Activated CD4-positive, alpha-beta T cell treated with anti-CD3 and anti-CD28 coated beads, Interleukin-2, amount 50 U/mL, for 24 hours (primary cell): ENCODE data around the gene KLC1.
"Not testable (repeated sequence)": the region's sequence is repeated elsewhere in the genome, so short reads cannot be mapped to it uniquely, and the experiment has no call there.

Experiments used
- DNase-seq, 2 donors: peaks; one replicate each; pipeline ENCODE4 v3.0.0-alpha.2; 2020; ENCODE audit warnings: low read depth in 1 of 2, low spot score in 1 of 2

KLC1 gene

DNA sequence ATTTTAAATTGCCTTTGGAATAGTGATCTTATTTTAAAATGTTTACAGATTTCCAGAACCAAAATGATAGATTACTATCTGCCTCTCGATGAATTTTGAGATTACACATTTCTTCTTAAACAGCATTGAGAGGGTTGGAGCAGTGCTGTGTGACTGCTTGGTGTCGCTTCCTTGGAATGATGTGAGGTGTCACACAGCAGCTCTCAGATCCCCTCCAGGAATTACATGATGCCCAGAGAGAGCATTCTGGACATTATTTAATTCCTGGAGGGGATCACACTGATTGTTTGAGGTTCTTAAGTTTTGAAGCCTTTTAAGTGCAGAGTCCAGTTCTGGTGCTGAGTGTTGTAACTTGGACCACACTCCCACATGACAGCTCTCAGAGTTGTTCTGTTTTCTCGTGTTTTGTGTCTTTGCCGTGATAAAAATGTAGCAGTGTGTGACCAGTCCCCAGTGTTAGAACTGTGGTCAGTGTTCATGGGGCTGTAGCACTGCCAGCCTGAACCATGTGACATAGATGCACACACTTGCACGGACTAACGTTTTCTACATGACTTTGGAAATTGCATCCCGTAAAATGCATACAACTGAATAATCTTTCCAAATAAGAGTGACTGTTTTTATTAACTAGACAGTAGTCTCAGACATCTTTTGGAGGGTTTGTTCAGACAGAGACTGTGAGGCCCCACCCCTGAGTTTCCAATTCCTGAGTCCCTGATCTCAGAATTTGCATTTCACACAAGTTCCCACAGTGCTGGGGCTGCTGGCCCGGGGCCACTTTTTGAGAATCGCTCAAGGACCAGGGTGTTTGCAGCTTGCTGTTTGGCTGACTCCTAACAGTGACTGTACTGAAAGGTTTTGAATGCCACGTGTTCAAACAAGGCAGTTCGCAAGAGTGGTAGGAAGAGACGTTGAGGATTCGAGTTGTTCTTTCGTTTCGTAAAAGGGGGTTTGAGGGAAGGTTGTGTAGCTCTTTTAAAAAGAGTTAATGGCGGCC lies 60.2 kb downstream of the KLC1 start:
- no peak for DNase-seq

DNA sequence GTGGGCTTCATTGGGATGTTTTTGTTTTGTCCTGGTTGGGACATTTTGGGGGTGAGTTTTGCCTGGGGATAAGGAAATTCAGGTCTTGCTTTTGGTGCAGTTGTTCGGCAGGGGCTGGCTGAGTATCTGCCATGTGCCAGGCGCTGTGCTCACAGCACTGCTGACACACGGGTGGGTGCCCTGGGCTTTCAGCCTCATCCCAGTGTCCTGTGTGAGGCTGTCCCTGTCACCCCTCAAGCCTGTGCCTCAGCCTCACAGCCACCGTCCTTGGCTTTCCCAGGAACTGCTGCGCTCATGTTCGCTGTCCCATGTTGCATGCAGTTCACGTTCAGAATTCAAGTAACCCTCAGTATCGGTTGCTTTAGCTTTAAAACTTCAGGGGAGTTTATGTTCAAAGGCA lies 61.3 kb downstream of the KLC1 start:
- DNase-seq: no peak

- not testable (repeated sequence) for DNase-seq
These were observed 62.6 kb downstream of the KLC1 start for GRCh38 chr14:103691655-103692054.

- no peak for DNase-seq
These were observed 63.1 kb downstream of the KLC1 start for GRCh38 chr14:103692159-103692558.

GRCh38 chr14:103692871-103693270 lies 63.9 kb downstream of the KLC1 start:
- no peak for DNase-seq

DNA sequence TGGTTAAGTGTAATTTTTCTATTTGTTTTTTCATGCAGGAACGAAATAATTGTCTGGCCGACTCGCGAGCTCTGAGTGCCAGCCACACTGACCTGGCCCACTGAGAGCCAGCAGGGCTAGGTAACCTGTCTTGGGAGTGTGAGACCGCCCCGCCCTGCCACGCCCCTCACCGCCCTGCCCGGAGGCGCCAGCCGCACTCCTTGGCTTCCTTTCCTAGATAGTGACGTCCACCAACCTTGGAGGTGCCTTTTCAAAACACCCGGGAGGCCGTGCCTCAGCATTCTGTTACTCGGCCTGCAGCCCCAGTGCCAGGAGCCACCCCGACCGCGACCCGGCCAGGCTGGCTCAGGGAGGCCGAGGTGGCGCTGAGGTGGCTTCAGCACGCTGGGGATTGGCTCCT lies 64.5 kb downstream of the KLC1 start:
- no peak for DNase-seq

GRCh38 chr14:103694572-103695026 lies 65.6 kb downstream of the KLC1 start:
- no peak for DNase-seq

DNA sequence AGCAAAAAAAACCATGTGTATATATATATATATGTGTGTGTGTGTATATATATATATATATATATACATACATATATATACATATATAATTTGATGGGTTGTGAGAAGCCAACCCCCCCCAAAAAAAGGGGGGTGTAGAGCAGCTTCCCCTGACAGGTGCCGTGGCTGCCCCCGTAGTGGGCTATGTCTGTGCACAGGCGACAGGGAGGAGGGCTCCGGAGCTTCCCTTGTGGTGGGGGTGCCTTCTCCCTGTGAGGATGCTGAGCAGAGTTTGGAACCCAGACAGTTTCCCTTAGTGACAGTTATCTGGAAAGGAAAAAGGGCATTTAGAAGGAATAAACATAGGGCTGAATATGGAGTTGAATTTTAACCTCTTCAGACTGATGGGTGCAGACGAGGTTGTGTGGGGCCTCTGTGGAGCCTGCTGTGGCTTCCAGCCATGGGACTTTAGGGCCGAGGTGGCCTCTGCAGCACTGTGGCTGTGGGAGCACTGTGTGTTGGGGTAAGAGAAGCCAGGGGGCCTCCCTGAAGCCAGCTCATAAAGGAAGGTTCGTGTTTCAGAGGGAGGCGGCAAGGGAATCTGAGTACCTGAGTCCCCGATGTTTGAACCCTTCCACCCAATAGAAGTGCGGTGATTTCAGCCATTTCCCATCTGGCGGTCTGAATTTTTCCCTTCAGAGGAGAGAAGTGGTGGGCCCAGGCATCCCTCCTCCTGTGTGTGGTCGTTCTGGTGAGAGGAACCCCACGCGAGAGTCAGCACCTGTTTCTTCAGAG lies 66.5 kb downstream of the KLC1 start:
- DNase-seq: no peak

- DNase-seq: no peak
These were observed 67.0 kb downstream of the KLC1 start for GRCh38 chr14:103696070-103696402.

DNA sequence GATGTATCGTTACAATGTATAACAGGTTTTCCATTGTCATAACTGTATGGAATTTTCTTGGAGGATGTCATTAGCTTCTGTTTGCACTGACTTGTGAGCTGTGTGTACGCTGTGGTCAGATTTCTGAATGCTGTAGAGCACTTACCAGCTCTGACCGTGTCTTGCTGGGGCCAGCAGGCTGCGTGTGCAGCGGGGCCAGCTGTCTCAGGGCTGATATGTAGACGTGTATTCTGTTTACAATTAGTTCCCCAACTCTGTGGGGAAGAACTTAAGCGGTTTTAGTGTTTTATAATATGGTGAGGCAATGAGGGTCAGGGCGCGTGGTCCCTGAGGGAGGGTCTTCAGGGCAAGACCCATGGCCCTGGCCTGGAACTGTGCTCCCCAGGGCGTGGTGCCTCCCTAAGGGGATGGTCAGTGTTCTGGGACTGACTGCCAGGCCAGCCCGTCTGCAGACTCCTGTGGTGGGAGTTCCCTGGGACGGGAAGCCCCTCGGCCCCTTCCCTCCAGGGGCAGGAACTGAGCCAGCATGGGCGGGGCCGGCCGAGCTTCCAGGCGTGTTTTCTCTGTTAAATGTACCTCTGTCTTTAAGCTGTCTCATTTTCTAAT lies 67.6 kb downstream of the KLC1 start:
- DNase-seq: no peak

- no peak for DNase-seq
These were observed 68.2 kb downstream of the KLC1 start for GRCh38 chr14:103697206-103697602.

DNA sequence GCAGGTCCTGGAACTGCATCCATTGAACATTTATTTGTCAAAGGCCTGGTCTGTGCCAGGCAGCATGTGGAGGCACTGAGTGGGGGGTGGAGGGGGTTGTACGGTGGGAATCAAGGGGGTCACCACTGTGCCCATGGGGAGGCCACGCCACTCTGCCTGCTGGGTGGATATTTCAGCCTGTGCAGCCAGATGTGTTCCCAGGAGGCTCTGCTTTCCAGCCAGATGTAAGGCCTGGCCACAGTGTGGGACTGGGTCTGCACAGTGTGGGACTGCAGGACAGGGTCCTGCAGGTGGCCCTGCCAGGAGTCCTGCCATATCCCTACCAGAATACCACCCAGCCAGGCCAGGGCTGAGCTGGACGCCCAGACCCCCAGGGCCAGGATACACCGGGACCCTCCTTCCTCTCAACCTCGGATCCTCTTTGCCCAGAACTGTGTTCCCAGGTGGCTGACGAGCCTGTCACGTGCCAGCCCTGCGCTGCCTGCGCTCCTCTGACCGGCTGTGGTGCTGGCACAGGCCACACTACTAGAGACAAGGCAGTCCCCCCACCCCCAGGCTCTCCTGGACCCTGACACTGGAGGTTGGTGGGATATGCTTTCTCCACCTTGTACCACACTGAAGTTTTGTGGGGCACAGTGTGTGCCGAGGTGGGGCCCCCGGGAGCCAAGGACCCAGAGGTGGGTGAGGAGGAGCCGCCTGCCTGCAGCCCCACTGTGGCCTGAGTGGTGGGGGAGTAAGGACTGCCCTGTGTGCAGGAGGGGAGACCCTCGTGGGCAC lies 68.8 kb downstream of the KLC1 start:
- DNase-seq: no peak

- DNase-seq: no peak
These were observed 69.6 kb downstream of the KLC1 start for GRCh38 chr14:103698380-103699260.

GRCh38 chr14:103699261-103699661 lies 70.2 kb downstream of the KLC1 start:
- DNase-seq: no peak

GRCh38 chr14:103699901-103700752 lies 71.1 kb downstream of the KLC1 start:
- DNase-seq: no peak

GRCh38 chr14:103700753-103701490 lies 71.9 kb downstream of the KLC1 start:
- DNase-seq: no peak

GRCh38 chr14:103702095-103702494 lies 73.1 kb downstream of the KLC1 start:
- no peak for DNase-seq
